HG03432 (cell line): ENCODE data around the gene TUBGCP6.

Source experiments
- ATAC-seq: cut with Tn5 transposase; IDR thresholded peaks from one replicate; pipeline ENCODE4 v1.9.1; 2021; ENCODE audit warnings: mild to moderate bottlenecking, moderate library complexity; ENCODE audit not compliant: unreplicated experiment

Gene TUBGCP6

GRCh38 chr22:50229370-50229769, 15.5 kb downstream of the TUBGCP6 start:
- no peak for ATAC-seq

GRCh38 chr22:50228366-50228765, 16.5 kb downstream of the TUBGCP6 start:
- ATAC-seq: no peak

GRCh38 chr22:50227579-50228215, 17.1 kb downstream of the TUBGCP6 start:
- ATAC-seq: no peak

DNA sequence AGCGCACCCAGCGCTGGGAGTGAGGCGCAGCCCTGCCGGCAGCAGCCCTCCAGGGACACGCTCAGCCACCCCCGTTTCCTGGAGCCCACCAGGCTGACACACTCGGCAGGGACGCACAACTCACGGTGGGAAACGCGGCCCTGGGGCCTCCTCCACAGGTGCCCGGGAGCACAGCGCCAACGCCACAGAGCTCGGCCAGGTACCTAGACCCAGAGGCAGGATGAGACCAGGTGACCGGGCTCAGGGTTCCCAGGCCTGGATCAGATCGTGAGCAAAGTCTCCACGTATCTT, 18.0 kb downstream of the TUBGCP6 start:
- ATAC-seq: no peak

GRCh38 chr22:50226063-50226874, 18.6 kb downstream of the TUBGCP6 start:
- ATAC-seq: no peak

GRCh38 chr22:50225200-50225969, 19.4 kb downstream of the TUBGCP6 start:
- ATAC-seq: no peak

DNA sequence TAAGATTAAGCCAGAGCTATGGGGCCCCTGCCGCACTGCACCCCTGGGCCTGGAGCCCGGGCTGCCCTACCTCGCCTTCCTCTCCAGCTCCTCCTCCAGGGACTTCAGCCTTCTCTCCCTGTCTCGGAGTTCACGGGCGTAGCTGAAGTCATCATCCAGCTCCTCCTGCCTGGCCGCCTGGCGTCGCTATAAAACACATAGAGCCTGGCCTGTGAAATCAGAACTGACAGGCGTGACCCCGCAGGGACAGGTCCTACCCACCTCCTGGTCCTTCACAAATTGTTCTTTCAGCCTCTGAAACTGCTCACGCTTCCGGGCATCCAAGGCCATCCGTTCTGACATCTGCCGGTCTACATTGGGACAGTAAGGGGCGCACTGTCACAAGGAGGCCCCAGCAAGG, 20.8 kb downstream of the TUBGCP6 start:
- ATAC-seq: no peak

GRCh38 chr22:50222508-50222907, 22.3 kb downstream of the TUBGCP6 start:
- ATAC-seq: no peak

- no peak for ATAC-seq
Observed at GRCh38 chr22:50221410-50222300, 23.2 kb downstream of the TUBGCP6 start.

GRCh38 chr22:50220603-50221409, 24.0 kb downstream of the TUBGCP6 start:
- no peak for ATAC-seq

- no peak for ATAC-seq
Observed at GRCh38 chr22:50219800-50220602, 24.8 kb downstream of the TUBGCP6 start.

GRCh38 chr22:50218996-50219727, 25.7 kb downstream of the TUBGCP6 start:
- no peak for ATAC-seq

DNA sequence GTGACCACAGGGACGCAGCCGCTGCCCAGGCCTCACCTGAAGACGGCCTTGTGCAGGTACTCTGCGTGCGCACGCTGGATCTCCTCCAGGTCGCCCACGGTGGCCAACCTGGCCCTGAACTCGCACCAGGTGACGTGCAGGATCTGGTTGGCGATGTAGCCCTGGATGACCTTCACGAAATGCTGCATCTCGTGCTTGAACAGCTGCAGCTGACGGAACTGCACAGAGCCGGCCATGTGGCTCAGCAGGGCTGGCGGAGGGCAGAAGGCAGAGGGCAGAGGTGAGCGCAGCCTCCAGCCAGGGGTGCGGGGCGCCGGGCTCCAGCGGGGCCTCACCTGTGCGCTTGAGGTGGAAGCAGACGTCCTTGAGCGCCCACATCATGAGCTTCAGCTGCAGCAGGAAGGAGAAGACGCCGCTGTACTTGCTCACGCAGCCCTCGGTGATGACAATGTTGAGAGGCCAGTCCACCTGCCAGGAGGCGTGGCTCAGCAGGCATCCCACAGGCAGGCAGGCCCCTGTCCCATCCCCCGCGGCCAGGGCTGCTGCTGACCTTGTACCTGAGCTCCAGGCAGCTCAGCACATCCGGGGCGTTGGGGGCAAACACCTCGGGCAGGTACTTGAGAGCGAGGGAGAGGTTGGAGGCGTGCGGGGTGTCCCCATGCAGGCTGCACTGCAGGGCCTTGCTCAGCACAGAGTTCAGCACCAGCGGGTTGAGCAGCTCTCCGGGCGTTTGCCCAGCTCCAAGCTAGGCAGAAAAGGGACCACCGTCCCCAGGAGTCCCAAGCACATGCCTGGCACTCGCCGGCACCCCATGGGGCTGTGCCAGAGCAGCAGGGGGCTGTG, 26.4 kb downstream of the TUBGCP6 start:
- ATAC-seq: no peak

DNA sequence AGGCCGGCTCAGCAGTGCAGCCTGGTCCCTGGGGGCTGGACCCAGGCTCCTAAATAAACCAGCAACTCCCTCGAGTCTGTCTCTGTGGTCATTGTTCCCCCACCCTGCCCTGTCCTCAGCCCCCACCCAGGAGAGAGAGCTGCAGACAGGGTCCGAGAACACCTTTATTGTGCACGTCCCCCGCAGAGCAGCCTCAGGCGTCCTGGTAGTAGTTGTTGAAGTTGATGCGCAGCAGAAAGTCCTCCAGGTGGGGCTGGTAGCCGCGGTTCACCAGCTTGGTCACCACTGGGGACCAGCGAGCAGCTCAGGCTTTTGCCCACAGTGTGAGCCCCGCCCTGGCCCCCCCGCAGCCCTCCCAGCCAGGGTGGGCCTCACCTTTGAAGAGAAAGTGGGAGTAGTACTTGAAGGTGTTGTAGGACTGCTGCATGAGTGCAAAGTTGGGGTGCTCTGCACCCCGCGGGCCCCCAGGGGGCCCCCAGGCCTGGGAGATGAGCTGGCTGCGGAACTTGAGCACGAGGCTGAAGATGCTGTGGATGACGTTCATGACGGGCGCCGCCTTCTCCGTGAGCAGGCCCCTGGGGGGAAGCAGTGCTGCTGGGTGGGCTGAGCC, 27.2 kb downstream of the TUBGCP6 start:
- ATAC-seq: no peak

DNA sequence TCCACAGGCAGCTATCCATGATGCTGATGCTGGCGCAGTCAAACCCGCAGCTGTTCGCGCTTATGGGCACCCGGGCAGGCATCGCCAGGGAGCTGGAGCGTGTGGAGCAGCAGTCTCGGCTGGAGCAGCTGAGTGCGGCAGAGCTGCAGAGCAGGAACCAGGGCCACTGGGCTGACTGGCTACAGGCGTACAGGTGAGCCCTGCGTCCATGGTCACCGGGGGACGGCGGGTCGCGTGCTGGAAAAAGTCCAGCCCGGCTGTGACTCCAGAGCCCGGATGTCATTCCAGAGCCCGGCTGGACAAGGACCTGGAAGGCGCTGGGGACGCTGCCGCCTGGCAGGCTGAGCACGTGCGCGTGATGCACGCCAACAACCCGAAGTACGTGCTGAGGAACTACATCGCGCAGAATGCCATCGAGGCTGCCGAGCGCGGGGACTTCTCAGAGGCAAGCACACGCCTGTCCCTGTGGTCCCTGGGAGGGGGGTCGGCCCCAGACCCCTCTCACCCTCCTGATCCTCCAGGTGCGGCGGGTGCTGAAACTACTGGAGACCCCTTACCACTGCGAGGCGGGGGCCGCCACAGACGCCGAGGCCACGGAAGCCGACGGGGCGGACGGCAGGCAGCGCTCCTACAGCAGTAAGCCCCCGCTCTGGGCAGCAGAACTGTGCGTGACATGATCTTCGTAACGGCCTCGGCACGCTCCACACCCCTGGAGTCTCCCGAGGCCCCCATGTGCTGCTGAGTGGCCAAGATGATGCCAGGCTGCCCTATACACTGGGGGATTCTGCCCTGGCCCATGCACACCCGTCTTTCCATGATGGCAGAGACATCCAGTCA, 27.9 kb downstream of the TUBGCP6 start:
- no peak for ATAC-seq

DNA sequence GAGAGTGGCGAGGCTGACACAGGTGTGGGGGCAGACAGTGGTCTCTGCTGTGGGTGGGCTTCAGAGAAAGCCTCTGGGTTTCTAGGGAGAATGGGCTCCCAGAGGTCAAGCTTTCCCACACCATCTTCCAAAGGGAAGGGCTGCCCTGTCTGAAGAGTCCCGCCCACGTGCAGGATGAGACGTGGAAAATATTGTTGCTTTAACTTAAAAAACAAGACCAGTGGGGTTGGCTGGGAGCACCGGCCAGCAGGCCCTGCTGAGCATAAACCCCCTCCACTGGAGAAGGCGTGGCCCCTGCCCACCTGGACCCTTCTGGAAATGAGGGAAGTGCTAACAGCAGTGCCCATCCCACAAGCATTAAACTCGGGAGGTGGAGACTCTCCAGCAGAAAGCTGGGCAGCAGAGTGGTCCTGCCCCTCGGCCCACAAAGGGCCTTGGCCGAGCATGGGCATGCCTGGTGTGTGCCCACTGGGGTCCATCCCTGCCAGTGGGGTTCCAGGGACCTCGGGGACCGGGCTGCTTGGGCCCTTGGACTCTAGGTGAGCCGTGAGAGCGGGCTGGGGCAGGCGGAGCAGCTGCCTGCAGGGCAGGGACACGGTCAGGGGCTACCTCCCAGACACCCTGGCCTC, 28.7 kb downstream of the TUBGCP6 start:
- no peak for ATAC-seq
